NCI-H2107 treated with DMSO at 0.1 percent for 48 hours (cell line): ENCODE results near the gene RGS3.
"Not testable (repeated sequence)": the region's sequence is repeated elsewhere in the genome, so short reads cannot be mapped to it uniquely, and the experiment has no call there.

Experiments used
- DNase-seq: peaks from one replicate; lab custom pipeline; 2025; ENCODE audit not compliant: unreplicated experiment; lab: John Stamatoyannopoulos, UW

Gene RGS3

DNA sequence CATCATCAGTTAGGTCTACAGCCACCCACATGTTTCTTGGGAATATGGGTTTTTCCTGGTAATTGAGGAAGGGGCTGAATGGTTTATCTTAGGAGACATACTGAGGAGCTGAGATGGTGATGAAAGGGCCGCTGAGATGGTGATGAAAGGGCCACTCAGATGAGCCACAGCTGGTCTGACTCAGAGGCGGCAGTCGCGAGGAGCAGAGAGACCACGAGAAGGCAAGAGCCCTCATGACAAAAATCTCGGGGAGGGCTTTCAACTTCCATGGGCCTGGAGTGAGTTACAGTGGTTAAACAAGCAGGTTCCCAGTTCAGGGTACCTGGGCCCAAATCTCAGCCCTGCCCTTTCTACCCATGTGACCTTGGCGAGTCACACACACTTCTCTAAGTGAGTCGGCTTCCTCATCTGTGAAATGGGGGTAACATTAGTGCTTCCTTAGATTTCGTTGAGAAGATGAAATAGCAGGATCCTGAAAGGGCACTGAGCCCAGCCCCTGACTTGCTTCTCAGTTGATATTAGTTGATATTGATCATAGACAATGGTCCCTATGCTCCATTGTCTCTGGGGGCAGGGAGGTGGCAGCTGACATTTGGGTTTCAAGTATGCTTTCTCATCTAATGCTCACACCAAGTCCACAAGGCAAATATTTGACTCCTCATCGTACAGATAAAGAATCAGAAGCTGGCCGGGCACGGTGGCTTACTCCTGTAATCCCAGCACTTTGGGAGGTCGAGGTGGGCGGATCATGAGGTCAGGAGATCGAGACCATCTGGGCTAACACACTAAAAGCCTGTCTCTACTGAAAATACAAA is 169.5 kb downstream of the RGS3 start:
- no peak for DNase-seq

DNA sequence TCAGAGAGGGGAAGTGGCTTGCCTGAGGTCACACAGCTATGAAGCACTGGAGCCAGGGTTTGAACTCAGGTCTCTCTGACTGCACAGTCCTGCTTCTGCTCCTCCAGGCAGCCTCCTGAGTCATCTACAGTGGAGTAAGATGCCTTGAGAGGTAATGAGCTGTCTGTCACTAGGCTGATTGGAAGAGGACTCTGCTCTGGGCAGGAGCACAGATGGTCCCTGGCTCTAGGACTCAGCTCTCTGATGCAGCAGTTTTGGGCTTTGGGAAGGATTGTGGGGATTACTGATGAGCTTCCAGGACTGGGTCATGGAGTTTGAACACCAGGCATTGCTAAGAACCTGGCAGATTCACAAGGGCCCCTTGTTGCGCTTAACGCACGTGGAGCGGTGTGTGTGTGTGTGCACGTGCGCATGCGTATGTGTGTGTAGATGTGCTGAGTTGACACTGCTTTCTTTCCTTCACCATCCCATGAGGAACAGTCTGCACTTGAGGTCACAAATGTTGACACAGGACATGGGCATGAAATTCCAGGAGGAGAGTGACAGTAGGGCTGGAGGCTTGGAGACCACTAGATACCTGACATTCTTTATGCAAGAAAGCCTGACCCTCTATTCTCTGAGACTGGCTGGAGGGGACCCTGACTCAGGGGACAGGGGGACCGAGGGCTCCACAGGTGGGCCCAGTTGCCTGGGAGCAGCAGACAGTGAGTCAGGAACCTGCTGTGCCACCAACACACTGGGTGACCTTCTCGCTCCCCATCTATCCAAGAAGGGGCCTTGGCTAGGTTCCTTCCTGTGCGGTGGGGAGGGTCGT is 170.5 kb downstream of the RGS3 start:
- no peak for DNase-seq

DNA sequence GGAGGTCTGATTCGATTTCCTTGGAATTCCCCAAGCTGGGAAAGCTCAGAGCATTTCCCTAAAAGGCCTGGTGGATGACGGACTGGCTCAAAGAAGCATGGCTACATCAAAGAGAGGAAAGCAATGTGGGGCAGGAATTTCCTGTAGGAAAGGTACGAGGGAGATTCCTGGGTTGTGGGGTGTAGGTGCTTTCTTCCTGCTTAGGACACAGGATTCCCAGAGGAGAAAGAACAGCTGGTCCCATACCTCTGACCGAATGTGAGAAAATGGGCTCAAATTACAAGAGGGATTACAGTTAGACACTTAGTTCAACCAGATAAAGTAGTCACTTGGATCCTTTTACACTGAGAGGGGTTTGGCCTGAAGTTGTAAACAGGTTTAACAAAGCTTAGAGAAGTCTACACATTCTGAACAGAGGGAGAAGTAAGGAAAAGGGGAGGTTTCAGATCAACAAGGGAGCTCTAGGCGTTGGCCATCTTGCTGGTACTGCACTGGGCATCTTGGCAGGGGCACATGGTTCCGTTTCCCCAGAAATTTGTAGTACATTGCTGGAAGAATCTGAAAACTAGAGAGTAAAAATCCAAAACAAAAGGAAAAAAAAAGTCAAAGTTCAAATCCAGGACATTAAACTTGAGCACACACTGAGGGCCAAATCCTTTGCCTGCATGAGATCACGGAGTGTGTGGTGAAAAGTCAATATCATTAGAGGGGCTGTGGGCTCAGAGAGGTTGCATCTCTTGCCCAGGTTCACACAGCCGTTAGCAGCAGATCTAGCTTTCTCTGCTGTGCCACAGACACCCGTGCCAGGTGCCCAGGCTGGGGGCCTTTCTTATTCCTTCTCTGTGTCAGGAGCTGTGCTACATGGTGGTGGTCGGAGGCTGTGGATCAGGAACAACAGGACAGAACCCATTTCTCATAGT is 171.3 kb downstream of the RGS3 start:
- DNase-seq = peak; percentile 56

DNA sequence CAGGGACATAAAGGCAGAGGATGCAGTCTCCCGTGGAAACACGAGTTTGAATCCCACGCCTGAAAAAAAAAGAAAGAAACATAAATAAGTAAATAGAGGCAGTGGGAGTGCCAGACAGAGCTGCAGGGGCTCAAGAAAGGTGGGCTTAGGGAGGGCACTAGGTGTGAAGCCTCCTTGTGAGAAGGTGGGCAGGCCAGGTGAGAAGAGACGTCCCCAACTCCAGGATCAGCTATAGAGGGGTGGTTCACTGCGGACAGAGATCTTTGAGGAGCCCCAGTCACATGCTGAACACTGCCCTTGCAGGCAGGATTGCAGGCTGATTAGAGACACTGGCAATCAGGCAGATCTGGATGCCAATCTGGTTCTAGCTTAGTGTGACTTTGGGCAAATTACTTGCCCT is 172.1 kb downstream of the RGS3 start:
- DNase-seq = no peak

DNA sequence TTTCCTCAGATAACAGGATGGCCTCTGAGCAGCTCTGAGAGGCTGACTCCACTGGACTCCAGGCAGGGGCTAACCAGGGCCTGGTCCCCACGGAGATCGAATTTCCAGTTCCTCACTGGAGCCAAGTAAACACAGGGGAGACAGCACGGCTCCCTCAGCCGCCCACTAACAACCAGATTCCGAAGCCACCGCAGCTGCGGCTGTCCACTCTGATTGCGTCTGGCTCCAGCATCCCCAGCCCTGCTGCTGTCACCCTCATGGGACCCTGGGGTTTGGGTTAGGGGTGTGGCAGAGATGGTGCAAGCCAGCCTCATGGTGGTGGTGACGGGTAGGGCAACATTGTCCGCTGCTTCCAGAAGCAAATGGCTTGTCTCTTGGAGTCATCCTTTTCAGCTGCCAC is 172.6 kb downstream of the RGS3 start:
- DNase-seq = no peak

DNA sequence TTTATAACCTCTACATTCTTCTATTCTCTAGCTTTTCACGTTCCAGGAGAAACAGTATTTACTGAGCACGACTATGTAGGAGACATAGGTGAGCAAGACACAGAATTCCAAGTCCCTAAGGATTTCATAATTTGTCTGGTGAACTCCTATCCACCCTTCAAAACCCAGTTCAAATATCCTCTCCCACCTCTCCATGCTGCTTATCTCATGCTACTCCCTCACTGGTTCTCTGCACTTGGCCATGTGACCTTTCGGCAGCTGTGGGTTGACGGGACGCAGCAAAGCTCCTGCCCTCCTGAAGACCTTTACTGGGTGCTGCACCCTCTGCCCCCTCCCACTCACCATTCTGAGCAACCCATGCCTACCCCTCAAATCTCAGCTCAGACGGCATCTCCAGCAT is 173.2 kb downstream of the RGS3 start:
- no peak for DNase-seq

DNA sequence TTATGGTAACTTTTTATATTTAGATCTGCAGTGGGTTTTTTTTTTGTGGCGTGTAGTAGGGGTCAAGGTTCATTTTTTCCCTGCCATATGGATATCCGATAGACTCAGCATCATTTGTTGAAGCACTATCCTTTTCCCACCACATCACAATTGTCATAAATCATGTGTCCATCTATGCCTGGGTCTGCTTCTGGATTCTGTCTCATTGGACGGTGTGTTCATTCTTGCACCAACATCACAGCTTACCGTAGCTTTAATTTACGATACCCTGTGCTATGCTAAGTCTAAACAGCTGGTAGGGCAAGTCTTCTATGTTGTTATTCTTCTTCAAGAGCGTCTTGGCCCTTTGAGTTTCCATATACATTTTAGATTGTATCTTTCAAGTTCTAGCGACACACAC is 175.0 kb downstream of the RGS3 start:
- no peak for DNase-seq

DNA sequence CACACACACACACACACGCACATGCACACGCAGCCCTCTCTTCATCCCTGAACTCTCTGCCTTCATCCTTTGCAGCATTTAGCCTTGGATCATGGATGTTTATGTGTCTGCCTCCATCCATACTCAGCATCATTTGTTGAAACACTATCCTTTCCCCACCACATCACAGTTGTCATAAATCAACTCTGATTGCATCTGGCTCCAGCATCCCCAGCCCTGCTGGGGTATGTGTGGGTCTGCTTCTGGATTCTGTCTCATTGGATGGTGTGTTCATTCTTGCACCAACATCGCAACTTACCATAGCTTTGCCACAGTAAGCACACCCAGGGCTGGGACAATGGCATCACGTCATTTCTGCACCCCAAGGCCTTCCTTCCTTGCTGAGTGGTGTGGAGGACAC is 175.4 kb downstream of the RGS3 start:
- no peak for DNase-seq

DNA sequence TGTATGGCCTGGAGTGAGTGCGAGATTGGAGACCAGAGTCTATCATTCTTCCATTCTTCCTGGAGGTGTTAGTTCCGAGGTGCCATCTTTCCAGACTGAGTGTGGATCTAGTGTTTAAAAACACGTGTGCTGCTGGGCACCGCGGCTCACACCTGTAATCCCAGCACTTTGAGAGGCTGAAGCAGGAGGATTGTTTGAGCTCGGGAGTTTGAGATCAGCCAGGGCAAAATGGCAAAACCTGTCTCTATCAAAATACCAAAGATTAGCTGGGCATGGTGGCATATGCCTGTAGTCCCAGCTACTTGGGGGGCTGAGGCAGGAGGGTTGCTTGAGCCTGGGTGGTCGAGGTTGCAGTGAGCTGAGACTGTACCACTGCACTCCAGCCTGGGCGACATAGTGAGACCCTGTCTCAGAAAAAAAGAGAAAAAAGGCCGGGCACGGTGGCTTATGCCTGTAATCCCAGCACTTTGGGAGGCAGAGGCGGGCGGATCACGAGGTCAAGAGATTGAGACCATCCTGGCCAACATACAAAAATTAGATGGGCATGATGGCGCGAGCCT is 176.0 kb downstream of the RGS3 start:
- DNase-seq = not testable (repeated sequence)

DNA sequence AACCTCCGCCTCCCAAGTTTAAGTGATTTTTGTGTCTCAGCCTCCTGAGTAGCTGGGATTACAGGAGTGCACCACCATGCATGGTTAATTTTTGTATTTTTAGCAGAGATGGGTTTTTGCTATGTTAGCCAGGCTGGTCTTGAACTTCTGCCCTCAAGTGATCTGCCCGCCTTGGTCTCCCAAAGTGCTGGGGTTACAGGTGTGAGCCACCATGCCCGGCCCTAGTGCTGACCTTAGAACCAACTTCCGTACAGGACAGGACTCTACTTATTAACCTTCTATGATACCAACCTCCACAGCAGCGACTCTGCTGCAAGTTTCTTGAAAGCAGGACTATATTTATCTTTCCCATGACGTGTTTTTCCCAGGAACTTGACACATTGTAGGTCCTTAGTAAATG is 176.9 kb downstream of the RGS3 start:
- no peak for DNase-seq

DNA sequence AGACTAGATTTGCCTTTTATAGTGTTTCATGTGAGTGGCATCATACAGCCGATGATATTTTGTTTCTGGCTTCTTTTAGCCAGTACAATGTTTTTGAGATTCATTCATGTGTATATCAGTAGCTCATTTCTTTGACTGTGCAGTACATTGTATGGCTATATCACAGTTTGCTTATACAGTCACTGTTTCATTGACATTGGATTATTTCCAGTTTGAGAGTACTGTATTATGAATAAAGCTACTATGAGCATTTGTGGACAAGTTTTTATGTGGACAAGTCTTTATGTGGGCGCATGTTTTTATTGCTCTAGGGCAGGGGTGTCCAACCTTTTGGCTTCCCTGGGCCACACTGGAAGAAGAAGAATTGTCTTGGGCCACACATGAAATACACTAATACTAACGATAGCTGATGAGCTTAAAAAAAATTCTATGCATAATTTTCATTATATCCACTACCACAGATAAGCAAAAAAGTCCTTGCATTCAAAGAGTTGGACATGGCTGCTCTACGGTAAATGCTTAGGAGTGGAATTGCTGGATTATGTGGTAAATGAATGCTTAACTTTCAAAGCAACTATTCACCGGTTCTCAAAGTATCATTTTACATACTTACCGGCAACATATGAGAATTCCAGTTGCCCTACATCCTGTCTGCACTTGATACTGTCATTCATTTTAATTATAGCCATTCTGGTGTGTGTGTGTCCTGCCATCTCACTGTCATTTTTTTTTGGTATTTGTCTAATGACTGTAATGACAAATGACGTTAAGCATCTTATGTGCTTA is 177.8 kb downstream of the RGS3 start:
- DNase-seq = no peak

DNA sequence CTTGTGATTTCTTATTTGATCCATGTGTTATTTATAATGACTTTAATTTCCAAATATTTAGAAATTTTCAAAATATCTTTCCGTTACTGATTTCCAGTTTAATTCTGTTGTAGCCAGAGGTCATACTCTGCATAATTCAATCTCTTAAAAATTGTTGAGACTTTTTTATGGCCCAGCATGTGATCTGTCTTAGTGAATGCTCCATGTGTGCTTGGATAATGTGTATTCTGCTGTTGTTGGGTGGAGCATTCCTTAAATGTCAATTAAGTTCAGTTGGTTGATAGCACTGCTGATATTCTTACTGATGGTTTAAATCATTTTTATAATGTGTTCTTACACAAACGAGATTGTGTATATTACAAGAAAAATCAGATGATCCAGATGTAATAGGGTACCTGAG is 180.8 kb downstream of the RGS3 start:
- no peak for DNase-seq

DNA sequence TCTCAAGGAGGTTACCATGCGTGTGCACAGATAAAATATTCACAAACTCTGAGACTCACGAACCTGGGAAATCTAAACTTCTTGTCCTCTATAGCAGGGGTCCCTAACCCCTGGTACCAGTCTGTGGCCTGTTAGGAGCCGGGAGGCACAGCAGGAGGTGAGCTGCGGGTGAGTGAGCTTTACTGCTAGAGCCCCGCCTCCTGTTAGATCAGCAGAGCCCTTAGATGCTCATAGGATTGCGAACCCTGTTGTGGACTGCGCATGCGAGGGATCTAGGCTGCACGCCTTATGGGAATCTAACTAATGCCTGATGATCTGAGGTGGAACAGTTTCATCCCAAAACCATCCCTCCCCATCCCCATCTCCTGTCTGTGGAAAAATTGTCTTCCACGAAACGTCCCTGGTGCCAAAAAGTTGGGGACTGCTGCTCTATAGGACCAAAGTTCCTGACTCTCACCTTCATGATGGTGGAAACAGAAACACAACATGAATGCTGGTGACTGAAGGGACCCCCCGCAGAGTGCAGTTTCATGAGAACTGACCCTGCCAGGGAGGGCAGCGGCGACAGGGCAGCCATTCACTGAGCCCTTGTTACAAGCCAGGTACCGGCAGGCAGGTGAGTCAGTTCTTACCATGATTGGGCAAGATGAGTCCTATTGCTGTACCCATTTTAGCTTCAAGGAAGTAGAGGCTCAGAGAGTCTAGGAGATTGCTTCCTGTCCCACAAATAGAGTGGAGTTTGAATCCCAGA is 181.9 kb downstream of the RGS3 start:
- no peak for DNase-seq

DNA sequence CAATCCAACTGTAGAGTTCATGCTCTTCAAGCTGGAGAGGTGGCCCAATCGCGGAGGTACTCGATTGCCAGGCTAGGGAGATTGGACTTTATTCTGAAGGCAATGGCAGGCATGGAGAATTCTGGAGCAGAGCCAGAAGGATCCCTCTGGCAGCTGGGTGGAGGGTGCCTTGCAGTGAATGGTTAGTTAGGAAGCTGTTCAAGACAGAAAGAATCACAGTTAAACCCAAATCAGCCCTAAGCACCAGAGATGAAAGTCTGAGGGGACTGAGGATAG is 182.4 kb downstream of the RGS3 start:
- DNase-seq = no peak

DNA sequence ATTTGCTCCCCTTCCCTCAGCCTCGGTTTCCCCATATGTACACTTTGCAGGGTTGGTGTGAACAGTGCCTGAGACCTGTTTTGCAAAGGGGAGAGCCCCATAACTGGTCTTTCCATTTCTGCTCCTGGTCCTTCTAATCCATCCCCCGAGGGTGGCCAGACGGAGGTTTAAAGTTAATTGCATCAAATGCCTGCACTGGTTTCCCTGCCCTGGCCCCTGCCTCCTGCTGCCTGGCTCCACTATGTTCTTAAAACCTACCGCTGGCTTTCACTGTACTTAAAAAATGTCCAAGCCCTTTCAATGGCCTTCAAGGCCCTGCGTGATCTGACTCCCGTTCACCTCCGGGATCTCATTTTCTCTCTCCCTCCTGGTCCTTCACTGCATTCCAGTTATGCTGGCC is 183.0 kb downstream of the RGS3 start:
- DNase-seq = no peak
